Spleen (tissue), 11 donors: Measurements from ENCODE around the gene KMT2B. TPM values are rescaled to one million over a fixed set of nuclear protein-coding genes. Genes with fewer than 3 reads are reported as not detected.

Experiments
- DNase-seq: peaks from one replicate; pipeline ENCODE4 v3.0.0-alpha.2; 2020
- H3K27ac ChIP-seq, 8 donors: fragments of 200-600 bp; sonication (generic) in 7 of 8; 1 replicate in 4 of 8; 2 replicates in 4 of 8; pipeline versions ENCODE4 v1.5.0 to v1.8.0; 2016 to 2021; ENCODE audit warnings: inconsistent platforms in 4 of 8, mild to moderate bottlenecking in 4 of 8, moderate library complexity in 1 of 8
- H3K27me3 ChIP-seq, 7 donors: fragments of 200-600 bp; sonication (generic) in 6 of 7; replicated peaks in 1 of 7; 1 replicate in 4 of 7; 2 replicates in 3 of 7; pipeline versions ENCODE4 v1.5.0 to v1.8.0; 2016 to 2021; ENCODE audit warnings: inconsistent platforms in 3 of 7, mild to moderate bottlenecking in 1 of 7
- H3K36me3 ChIP-seq, 6 donors: fragments of 200-600 bp; sonication (generic) in 5 of 6; 1 replicate in 4 of 6; 2 replicates in 2 of 6; pipeline versions ENCODE4 v1.5.0 to v1.8.0; 2016 to 2021; ENCODE audit warnings: inconsistent platforms in 2 of 6
- H3K4me1 ChIP-seq, 6 donors: fragments of 200-600 bp; sonication (generic) in 5 of 6; 1 replicate in 3 of 6; 2 replicates in 3 of 6; pipeline versions ENCODE4 v1.5.0 to v1.8.0; 2016 to 2021; ENCODE audit warnings: inconsistent platforms in 3 of 6
- H3K4me3 ChIP-seq, 8 donors: fragments of 200-600 bp; sonication (generic) in 7 of 8; 1 replicate in 4 of 8; 2 replicates in 4 of 8; pipeline versions ENCODE4 v1.5.0 to v1.8.0; 2016 to 2021; ENCODE audit warnings: inconsistent platforms in 4 of 8, mild to moderate bottlenecking in 4 of 8, moderate library complexity in 2 of 8
- H3K9me3 ChIP-seq, 8 donors: fragments of 200-600 bp; sonication (generic) in 7 of 8; 1 replicate in 4 of 8; 2 replicates in 4 of 8; pipeline versions ENCODE4 v1.5.0 to v1.8.0; 2016 to 2021; ENCODE audit warnings: inconsistent platforms in 4 of 8
- POLR2A ChIP-seq, 3 donors: fragments of 450-650 bp; IDR thresholded peaks; one replicate each; pipeline ENCODE4 v1.5.1; 2017; ENCODE audit warnings: antibody characterized with exemption in 3 of 3, mild to moderate bottlenecking in 1 of 3
- POLR2AphosphoS5 ChIP-seq, 3 donors: sonication (generic); formaldehyde crosslinking; IDR thresholded peaks; one replicate each; pipeline ENCODE4 v1.5.1; 2017; ENCODE audit warnings: antibody characterized with exemption in 3 of 3
- WGBS, 5 donors: extraction: QIAGEN DNeasy Blood & Tissue Kit in 3 of 5; methylation state at CpG; one replicate each; pipeline versions ENCODE4 v1.1.5 to v1.1.7; 2013 to 2018; 5-methylcytosine and 5-hydroxymethylcytosine counted together
- intact Hi-C: fragments of 100-400 bp; cut with DNase I; formaldehyde crosslinking; loops from one replicate; pipeline ENCODE4 v1.15.0; 2023; ENCODE audit warnings: low total_unique reads
- polyA plus RNA-seq, 3 donors: library from polyadenylated mRNA; stranded (reverse); fragments of 200-250 nt; gene quantifications; one replicate each; pipeline ENCODE4 v1.2.1, GENCODE V29; 2013
- total RNA-seq, 7 donors: library from RNA; depleted of rRNA in 3 of 7; stranded (reverse); fragments of >200 nt in 3 of 7; fragmentation: NEBNext Ultra II Directional in 4 of 7; extraction: Animal tissue kit (Norgen Biotek cat#: 25700) in 4 of 7; gene quantifications; one replicate each; pipeline versions ENCODE4 v1.1.0 to v1.2.1, GENCODE V29; 2016 to 2021
- TF ChIP-seq, protein P1 (sequence below), 11 experiments: fragments of 200-600 bp in 7 of 11; fragments of 450-650 bp in 4 of 11; sonication (generic) in 4 of 11; IDR thresholded peaks in 8 of 11; conservative IDR thresholded peaks in 3 of 11; 1 replicate in 7 of 11; 2 replicates in 4 of 11; pipeline versions ENCODE4 v1.4.0 to v1.8.0; 2016 to 2021; ENCODE audit warnings: antibody characterized with exemption in 11 of 11, inconsistent platforms in 4 of 11, mild to moderate bottlenecking in 1 of 11
- donor health status: healthy with polysubstance abuse.
- donor health status: DM: no; HTN: no; CAD: no; lungs with moderate emphysema.
- donor health status: DM: no; HTN: no; CAD: no.
- donor health status: Bipolar disorder and iron deficiency.
- donor health status: healthy.
- donor health status: DM: no; HTN: no; CAD: no.
- donor health status: DM: yes; HTN: yes; CAD: no.

Gene KMT2B
- total and polyA plus RNA-seq, 10 donors: 17.6 to 58.2 (median 45.8) TPM

- H3K27me3 ChIP-seq: no peaks in the 10 kb centered on the region
Measured at GRCh38 chr19:35738021-35738886, 20.5 kb downstream of the KMT2B start.

DNA sequence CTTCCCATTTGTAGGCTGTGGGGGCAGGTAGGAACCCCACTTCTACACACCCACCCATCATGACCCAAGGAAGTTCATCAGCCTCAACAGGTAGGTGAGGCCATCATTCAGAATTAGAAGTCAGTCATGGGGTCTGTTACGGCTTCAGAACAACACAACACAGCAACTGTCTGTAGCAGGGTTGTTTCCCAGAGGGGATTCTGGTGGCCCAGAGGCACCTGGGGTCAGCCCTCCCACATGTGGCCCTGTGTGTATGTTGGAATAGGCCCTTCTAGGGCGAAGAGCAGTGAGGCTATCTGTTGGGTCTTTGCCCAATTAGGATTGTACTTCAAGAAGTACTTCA, 21.1 kb downstream of the KMT2B start:
- H3K4me1 ChIP-seq: peaks cover 9 to 71% (median 44%) of the 10 kb centered on the region in 6 donors
- H3K27ac ChIP-seq: peak overlapping the region in 3 of 8 donors; percentile 100
- TF ChIP-seq POLR2AphosphoS5 (IDR thresholded peaks at IDR 0.05) (no peak), POLR2A (IDR thresholded peaks at IDR 0.05) (no peak)
- TF ChIP-seq, protein P1, sequence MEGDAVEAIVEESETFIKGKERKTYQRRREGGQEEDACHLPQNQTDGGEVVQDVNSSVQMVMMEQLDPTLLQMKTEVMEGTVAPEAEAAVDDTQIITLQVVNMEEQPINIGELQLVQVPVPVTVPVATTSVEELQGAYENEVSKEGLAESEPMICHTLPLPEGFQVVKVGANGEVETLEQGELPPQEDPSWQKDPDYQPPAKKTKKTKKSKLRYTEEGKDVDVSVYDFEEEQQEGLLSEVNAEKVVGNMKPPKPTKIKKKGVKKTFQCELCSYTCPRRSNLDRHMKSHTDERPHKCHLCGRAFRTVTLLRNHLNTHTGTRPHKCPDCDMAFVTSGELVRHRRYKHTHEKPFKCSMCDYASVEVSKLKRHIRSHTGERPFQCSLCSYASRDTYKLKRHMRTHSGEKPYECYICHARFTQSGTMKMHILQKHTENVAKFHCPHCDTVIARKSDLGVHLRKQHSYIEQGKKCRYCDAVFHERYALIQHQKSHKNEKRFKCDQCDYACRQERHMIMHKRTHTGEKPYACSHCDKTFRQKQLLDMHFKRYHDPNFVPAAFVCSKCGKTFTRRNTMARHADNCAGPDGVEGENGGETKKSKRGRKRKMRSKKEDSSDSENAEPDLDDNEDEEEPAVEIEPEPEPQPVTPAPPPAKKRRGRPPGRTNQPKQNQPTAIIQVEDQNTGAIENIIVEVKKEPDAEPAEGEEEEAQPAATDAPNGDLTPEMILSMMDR (IDR thresholded peaks at IDR 0.05 in 8 of 11, conservative IDR thresholded peaks at IDR 0.05 in 3 of 11): no peak
- 87 to 100% (median 90%) methylated on average over 1 to 2 of the region's 2 CpGs for WGBS, 5 donors
- DNase-seq: no peak
- no peaks in the 10 kb centered on the region for H3K9me3 ChIP-seq
- H3K4me3 ChIP-seq: no peak overlapping the region
- no peaks in the 10 kb centered on the region for H3K27me3 ChIP-seq
- intact Hi-C loops: no loop called here
- H3K36me3 ChIP-seq: peaks cover 0 to 63% (median 56%) of the 10 kb centered on the region in 6 donors

More at GRCh38 chr19:35738021-35738886, 20.5 kb downstream of the KMT2B start:
- whole genome bisulfite sequencing, 5 donors: 89 to 95% (median 90%) methylated on average over 26 to 37 of the region's 37 CpGs
- Histone ChIP-seq H3K36me3 (peaks cover 0 to 65% (median 62%) of the 10 kb centered on the region in 6 donors), H3K27ac (peak overlapping the region in 3 of 8 donors; percentile 46 to 100 (median 100)), H3K4me1 (peaks cover 8 to 65% (median 38%) of the 10 kb centered on the region in 6 donors), H3K9me3 (no peaks in the 10 kb centered on the region), H3K4me3 (no peak overlapping the region)
- intact Hi-C loops: no loop called here
- TF ChIP-seq POLR2AphosphoS5 (IDR thresholded peaks at IDR 0.05) (peak in 1 of 3 donors; percentile 71), POLR2A (IDR thresholded peaks at IDR 0.05) (no peak)
- TF ChIP-seq, protein P1 (IDR thresholded peaks at IDR 0.05 in 8 of 11, conservative IDR thresholded peaks at IDR 0.05 in 3 of 11): no peak
- DNase-seq: no peak

DNA sequence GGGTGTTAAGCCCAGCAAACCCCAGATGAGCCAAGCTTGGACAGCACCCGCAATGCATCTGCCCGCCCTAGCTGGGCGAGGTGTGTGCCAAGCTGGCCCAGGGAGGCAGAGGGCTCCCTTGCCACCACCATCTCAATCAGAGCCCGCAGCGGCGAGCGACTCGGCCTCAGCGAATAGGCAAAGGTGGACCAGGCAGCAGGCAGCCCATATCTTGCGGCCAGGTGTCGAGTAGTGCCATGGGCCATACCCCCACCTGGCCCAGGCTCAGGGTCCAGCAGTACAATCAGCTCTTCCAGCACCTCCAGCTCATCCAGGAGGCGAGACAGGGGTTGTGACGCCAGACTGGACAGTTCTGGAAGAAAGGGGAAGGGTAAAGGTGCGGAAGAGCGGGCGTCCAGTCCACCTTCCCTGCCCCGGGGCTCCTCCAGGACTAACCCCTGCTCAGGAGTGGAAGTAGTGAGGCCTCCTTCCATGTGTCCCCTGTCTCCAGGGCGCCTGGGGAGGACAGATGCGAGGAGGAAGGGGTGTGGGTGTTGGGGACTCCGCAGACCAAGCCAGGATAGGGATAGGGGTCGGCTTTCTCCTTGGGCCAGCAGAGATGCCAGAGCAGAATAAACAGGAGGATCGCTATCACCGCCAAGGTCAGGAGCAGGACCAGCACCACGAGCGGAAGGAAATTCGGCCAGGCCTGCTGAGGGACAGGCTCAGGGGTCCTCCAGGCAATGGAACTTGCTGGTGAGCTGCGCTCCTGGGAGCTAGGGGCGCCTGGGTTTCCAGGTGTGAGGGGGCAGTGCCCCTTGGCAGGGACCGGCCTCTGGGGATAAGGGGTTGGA, 21.7 kb downstream of the KMT2B start:
- Histone ChIP-seq H3K27ac (peak overlapping the region; percentile 68 to 100 (median 97)), H3K4me3 (peak overlapping the region; percentile 60 to 85 (median 70)), H3K27me3 (no peaks in the 10 kb centered on the region), H3K36me3 (peaks cover 0 to 58% (median 49%) of the 10 kb centered on the region in 6 donors), H3K4me1 (peaks cover 15 to 77% (median 50%) of the 10 kb centered on the region in 6 donors), H3K9me3 (no peaks in the 10 kb centered on the region)
- no peak for TF ChIP-seq POLR2A (IDR thresholded peaks at IDR 0.05)
- peak in 2 of 3 donors; percentile 47 to 76 for TF ChIP-seq POLR2AphosphoS5 (IDR thresholded peaks at IDR 0.05)
- 74 to 84% (median 82%) methylated on average over 17 to 29 of the region's 29 CpGs for WGBS, 5 donors
- intact Hi-C loops: no loop called here
- DNase-seq: peak; percentile 86

DNA sequence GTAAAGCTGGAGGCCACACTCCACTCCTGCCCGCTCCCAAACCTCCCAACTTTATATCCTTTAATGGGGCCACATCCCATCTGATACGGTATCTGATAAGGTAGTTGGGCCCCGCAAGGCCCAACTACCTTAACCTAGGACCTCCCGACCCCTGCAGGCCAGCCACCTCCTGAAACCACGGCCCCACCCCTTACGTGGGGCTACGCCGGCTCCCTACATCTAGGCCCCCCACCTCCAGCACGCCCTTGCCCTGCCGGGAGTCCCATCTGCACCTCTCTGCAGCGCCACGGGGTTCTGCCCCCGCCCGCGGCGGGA, 22.3 kb downstream of the KMT2B start:
- no peak for DNase-seq
- intact Hi-C loops: no loop called here

More for the DNA sequence above, 22.3 kb downstream of the KMT2B start:
- WGBS, 5 donors: 2 to 12% (median 8%) methylated on average over 8 to 16 of the region's 16 CpGs
- TF ChIP-seq, protein P1 (IDR thresholded peaks at IDR 0.05 in 8 of 11, conservative IDR thresholded peaks at IDR 0.05 in 3 of 11): peak in 1 of 11 experiments; percentile 8
- TF ChIP-seq POLR2A (IDR thresholded peaks at IDR 0.05): no peak
- Histone ChIP-seq H3K4me1 (peaks cover 16 to 80% (median 53%) of the 10 kb centered on the region in 6 donors), H3K36me3 (peaks cover 0 to 53% (median 44%) of the 10 kb centered on the region in 6 donors), H3K27ac (peak overlapping the region; percentile 68 to 100 (median 97)), H3K9me3 (no peaks in the 10 kb centered on the region), H3K27me3 (no peaks in the 10 kb centered on the region), H3K4me3 (peak overlapping the region; percentile 60 to 85 (median 70))
